Neural cell (in vitro differentiated cells): ENCODE results near the gene RYR3. TPM values are rescaled to one million over a fixed set of nuclear protein-coding genes. Genes with fewer than 3 reads are reported as not detected.
A peak's percentile ranks its signal among the peaks of the same experiment; 100 is the strongest.

Experiments used
- H2AFZ ChIP-seq: fragments of 200-600, 300-800 bp; sonication (generic), shearing (Covaris generic); 2 replicates; pipeline ENCODE4 v1.6.0; 2014; ENCODE audit warnings: low read depth, mild to moderate bottlenecking, antibody characterized with exemption, low read length, moderate library complexity
- H3F3A ChIP-seq: fragments of 200-600 bp; shearing (Covaris generic); 2 replicates; pipeline ENCODE4 v1.6.1; 2016; ENCODE audit warnings: mild to moderate bottlenecking, moderate library complexity, mixed read lengths, antibody characterized with exemption, low read length; ENCODE audit not compliant: insufficient read depth, poor library complexity, severe bottlenecking
- H3K27ac ChIP-seq: fragments of 200-600, 300-800 bp; sonication (generic), shearing (Covaris generic); 2 replicates; pipeline ENCODE4 v1.5.1; 2014; ENCODE audit warnings: mild to moderate bottlenecking, low read length, moderate library complexity
- H3K27me3 ChIP-seq: fragments of 300-800, 200-600 bp; sonication (generic), shearing (Covaris generic); 2 replicates; pipeline ENCODE4 v1.6.0; 2014; ENCODE audit warnings: mild to moderate bottlenecking, low read depth, low read length, moderate library complexity; ENCODE audit not compliant: insufficient read depth
- H3K36me3 ChIP-seq: fragments of 300-800, 200-600 bp; sonication (generic), shearing (Covaris generic); 2 replicates; pipeline ENCODE4 v1.5.1; 2014; ENCODE audit warnings: mild to moderate bottlenecking, antibody characterized with exemption, low read length, moderate library complexity; ENCODE audit not compliant: insufficient read depth
- H3K4me2 ChIP-seq: fragments of 300-800, 200-600 bp; sonication (generic), shearing (Covaris generic); 2 replicates; pipeline ENCODE4 v1.6.0; 2014; ENCODE audit warnings: mild to moderate bottlenecking, low read length
- H3K4me3 ChIP-seq: fragments of 300-800, 200-600 bp; sonication (generic), shearing (Covaris generic); 2 replicates; pipeline ENCODE4 v1.5.1; 2014; ENCODE audit warnings: mild to moderate bottlenecking, low read length, moderate library complexity
- H3K79me2 ChIP-seq: fragments of 200-600 bp; shearing (Covaris generic); replicated peaks from 2 replicates; pipeline ENCODE4 v1.6.0; 2014; ENCODE audit warnings: mild to moderate bottlenecking, low read length, moderate library complexity; ENCODE audit not compliant: insufficient read depth
- H3K9ac ChIP-seq: fragments of 300-800, 200-600 bp; sonication (generic), shearing (Covaris generic); 2 replicates; pipeline ENCODE4 v1.6.1; 2016; ENCODE audit warnings: mild to moderate bottlenecking, low read length, mixed read lengths
- H3K9me2 ChIP-seq: fragments of 200-600 bp; shearing (Covaris generic); 2 replicates; pipeline ENCODE4 v1.6.1; 2016; ENCODE audit warnings: mild to moderate bottlenecking, low read length, mixed read lengths; ENCODE audit not compliant: insufficient read depth
- H3K9me3 ChIP-seq: fragments of 200-600, 300-800 bp; sonication (generic), shearing (Covaris generic); 2 replicates; pipeline ENCODE4 v1.6.1; 2016; ENCODE audit warnings: mild to moderate bottlenecking, mixed run types, low read length, moderate library complexity, mixed read lengths
- H4K20me1 ChIP-seq: fragments of 200-600 bp; shearing (Covaris generic); 2 replicates; pipeline ENCODE4 v1.6.1; 2016; ENCODE audit warnings: mild to moderate bottlenecking, mixed run types; ENCODE audit not compliant: insufficient read depth
- CTCF ChIP-seq: fragments of 450-650 bp; IDR thresholded peaks from 2 replicates; pipeline ENCODE4 v1.5.1; 2014; ENCODE audit warnings: antibody characterized with exemption, mild to moderate bottlenecking, moderate library complexity; ENCODE audit not compliant: poor library complexity, severe bottlenecking
- EP300 ChIP-seq: fragments of 450-650 bp; conservative IDR thresholded peaks from 2 replicates; pipeline ENCODE4 v1.6.1; 2014; ENCODE audit warnings: antibody characterized with exemption, mild to moderate bottlenecking, moderate library complexity; ENCODE audit not compliant: poor library complexity, severe bottlenecking
- EZH2 ChIP-seq: fragments of 200-600, 300-800 bp; shearing (Covaris generic), sonication (generic); IDR thresholded peaks from 2 replicates; pipeline ENCODE4 v1.6.1; 2014; ENCODE audit warnings: antibody characterized with exemption, low read length, borderline replicate concordance, mild to moderate bottlenecking; ENCODE audit not compliant: insufficient read depth, poor library complexity, severe bottlenecking
- MXI1 ChIP-seq: fragments of 450-650 bp; conservative IDR thresholded peaks from 2 replicates; pipeline ENCODE4 v1.6.1; 2014; ENCODE audit warnings: antibody characterized with exemption, mild to moderate bottlenecking; ENCODE audit not compliant: poor library complexity, severe bottlenecking
- POLR2AphosphoS5 ChIP-seq: IDR thresholded peaks from 2 replicates; pipeline ENCODE4 v1.6.1; 2012
- RAD21 ChIP-seq: fragments of 450-650 bp; conservative IDR thresholded peaks from 2 replicates; pipeline ENCODE4 v1.6.1; 2014; ENCODE audit warnings: antibody characterized with exemption, mild to moderate bottlenecking, moderate library complexity
- REST ChIP-seq: IDR thresholded peaks from 2 replicates; pipeline ENCODE4 v1.6.1; 2012; ENCODE audit warnings: borderline replicate concordance
- SMC3 ChIP-seq: fragments of 450-650 bp; conservative IDR thresholded peaks from 2 replicates; pipeline ENCODE4 v1.6.1; 2014; ENCODE audit warnings: antibody characterized with exemption, mild to moderate bottlenecking, moderate library complexity; ENCODE audit not compliant: poor library complexity
- TAF1 ChIP-seq: IDR thresholded peaks from 2 replicates; pipeline ENCODE4 v1.6.1; 2012; ENCODE audit warnings: low read depth
- polyA plus RNA-seq: library from polyadenylated mRNA; depleted of rRNA; stranded (reverse); fragments of >200 nt; gene quantifications from 2 replicates; pipeline ENCODE4 v1.2.3, GENCODE V29; 2014

Gene RYR3
- polyA plus RNA-seq, 1 donor from 2014 or later: 12.6 TPM

- no peak overlapping the region for H3K4me2 ChIP-seq
- H3K36me3 ChIP-seq: no peaks in the 10 kb centered on the region
- no peak overlapping the region for H3K9ac ChIP-seq
- TF ChIP-seq REST (peak; percentile 90), CTCF (no peak), TAF1 (no peak), POLR2AphosphoS5 (no peak), EP300 (no peak), EZH2 (no peak), RAD21 (no peak), SMC3 (no peak)
- no peaks in the 10 kb centered on the region for H3K79me2 ChIP-seq
- peak overlapping the region; percentile 49 for H3K27ac ChIP-seq
- no peak overlapping the region for H3K4me3 ChIP-seq
- no peaks in the 10 kb centered on the region for H3K9me3 ChIP-seq
- H3K9me2 ChIP-seq: no peaks in the 10 kb centered on the region
- H3K27me3 ChIP-seq: no peaks in the 10 kb centered on the region
- no peak overlapping the region for H2AFZ ChIP-seq
- H4K20me1 ChIP-seq: no peaks in the 10 kb centered on the region
- H3F3A ChIP-seq: no peaks in the 10 kb centered on the region
Measured at GRCh38 chr15:33742306-33742705, 431.5 kb downstream of the RYR3 start.

GRCh38 chr15:33742800-33743199 is 432.0 kb downstream of the RYR3 start:
- H3K36me3 ChIP-seq: no peaks in the 10 kb centered on the region
- H3K4me2 ChIP-seq: no peak overlapping the region

More at GRCh38 chr15:33742800-33743199, 432.0 kb downstream of the RYR3 start:
- no peaks in the 10 kb centered on the region for H3K79me2 ChIP-seq
- no peak overlapping the region for H3K4me3 ChIP-seq
- peak overlapping the region; percentile 49 for H3K27ac ChIP-seq
- H3K9me3 ChIP-seq: no peaks in the 10 kb centered on the region
- no peaks in the 10 kb centered on the region for H3K27me3 ChIP-seq
- no peaks in the 10 kb centered on the region for H4K20me1 ChIP-seq
- no peaks in the 10 kb centered on the region for H3K9me2 ChIP-seq
- no peak overlapping the region for H2AFZ ChIP-seq
- TF ChIP-seq POLR2AphosphoS5: no peak
- TF ChIP-seq CTCF: no peak
- no peak for TF ChIP-seq REST
- TF ChIP-seq MXI1: no peak
- TF ChIP-seq SMC3: no peak
- no peak for TF ChIP-seq EZH2
- TF ChIP-seq EP300: no peak
- TF ChIP-seq RAD21: no peak
- TF ChIP-seq TAF1: no peak
- H3F3A ChIP-seq: no peaks in the 10 kb centered on the region
- H3K9ac ChIP-seq: no peak overlapping the region
